ENCODE results near the gene TUBGCP6.

- no peak for TF ChIP-seq SMC3 (conservative IDR thresholded peaks at IDR 0.05; ENCODE audit: poor library complexity)
- TF ChIP-seq CTCF (IDR thresholded peaks at IDR 0.05; ENCODE audit: poor library complexity, severe bottlenecking) = no peak
- TF ChIP-seq EZH2 (IDR thresholded peaks at IDR 0.05; ENCODE audit: borderline replicate concordance, insufficient read depth, low read length, poor library complexity, severe bottlenecking) = no peak
- no peak for TF ChIP-seq REST (IDR thresholded peaks at IDR 0.05; ENCODE audit: borderline replicate concordance)
- TF ChIP-seq EP300 (conservative IDR thresholded peaks at IDR 0.05; ENCODE audit: poor library complexity, severe bottlenecking) = no peak
- TF ChIP-seq POLR2AphosphoS5 (IDR thresholded peaks at IDR 0.05) = no peak
- TF ChIP-seq MXI1 (conservative IDR thresholded peaks at IDR 0.05; ENCODE audit: poor library complexity, severe bottlenecking) = no peak
Observed at GRCh38 chr22:50175921-50176849, 68.6 kb downstream of the TUBGCP6 start.

All from neural cell (in vitro differentiated cells).